Muscle layer of colon (tissue), 2 donors: ENCODE results near the gene KIF18A.
"Not testable (repeated sequence)": the region's sequence is repeated elsewhere in the genome, so short reads cannot be mapped to it uniquely, and the experiment has no call there.

Experiments
- H3K27ac ChIP-seq: one replicate; pipeline ENCODE4 v1.7.0; 2013; ENCODE audit warnings: low read depth, mild to moderate bottlenecking, low read length, moderate library complexity
- H3K27me3 ChIP-seq, 2 donors: one replicate each; pipeline ENCODE4 v1.7.0; 2013; ENCODE audit warnings: low read length in 2 of 2, mild to moderate bottlenecking in 2 of 2; ENCODE audit not compliant: insufficient read depth in 2 of 2, control insufficient read depth in 1 of 2
- H3K36me3 ChIP-seq: one replicate; pipeline ENCODE4 v1.7.0; 2013; ENCODE audit warnings: mild to moderate bottlenecking, low read length; ENCODE audit not compliant: insufficient read depth
- H3K4me1 ChIP-seq: one replicate; pipeline ENCODE4 v1.7.0; 2013; ENCODE audit warnings: mild to moderate bottlenecking, low read length; ENCODE audit not compliant: insufficient read depth
- H3K4me3 ChIP-seq, 2 donors: one replicate each; pipeline ENCODE4 v1.7.0; 2013; ENCODE audit warnings: low read length in 2 of 2, low read depth in 1 of 2, mild to moderate bottlenecking in 1 of 2, moderate library complexity in 1 of 2
- H3K9ac ChIP-seq: one replicate; pipeline ENCODE4 v1.7.0; 2013; ENCODE audit warnings: low read length
- H3K9me3 ChIP-seq: one replicate; pipeline ENCODE4 v1.7.0; 2013; ENCODE audit warnings: mild to moderate bottlenecking, low read length
- donor health status: abdominal sarcoma.
- donor health status: Adenocarcinoma of cecum.

Gene KIF18A

GRCh38 chr11:28105869-28106268 is 2.1 kb downstream of the KIF18A start:
- Histone ChIP-seq H3K36me3 (no peaks in the 10 kb centered on the region), H3K9ac (no peak overlapping the region)

GRCh38 chr11:28104984-28105383 is 3.0 kb downstream of the KIF18A start:
- Histone ChIP-seq H3K36me3 (no peaks in the 10 kb centered on the region), H3K27me3 (no peaks in the 10 kb centered on the region), H3K27ac (no peak overlapping the region), H3K4me3 (no peak overlapping the region), H3K4me1 (peaks cover 22% of the 10 kb centered on the region), H3K9me3 (no peaks in the 10 kb centered on the region), H3K9ac (no peak overlapping the region)

More at GRCh38 chr11:28105869-28106268, 2.1 kb downstream of the KIF18A start:
- Histone ChIP-seq H3K27me3 (no peaks in the 10 kb centered on the region), H3K4me3 (no peak overlapping the region), H3K4me1 (peaks cover 25% of the 10 kb centered on the region), H3K27ac (no peak overlapping the region), H3K9me3 (no peaks in the 10 kb centered on the region)

- H3K9me3 ChIP-seq, result no peaks in the 10 kb centered on the region
- no peak overlapping the region for H3K9ac ChIP-seq
- no peaks in the 10 kb centered on the region for H3K36me3 ChIP-seq
- H3K27me3 ChIP-seq, result no peaks in the 10 kb centered on the region
- peaks cover 17% of the 10 kb centered on the region for H3K4me1 ChIP-seq
- no peak overlapping the region for H3K4me3 ChIP-seq
- no peak overlapping the region for H3K27ac ChIP-seq
Measured at GRCh38 chr11:28104425-28104824, 3.5 kb downstream of the KIF18A start.

GRCh38 chr11:28102300-28102699 is 5.7 kb downstream of the KIF18A start:
- H3K4me1 ChIP-seq, H3K27me3 ChIP-seq, H3K9me3 ChIP-seq, H3K9ac ChIP-seq, H3K27ac ChIP-seq, H3K36me3 ChIP-seq, H3K4me3 ChIP-seq: not testable (repeated sequence)

- no peaks in the 10 kb centered on the region for H3K9me3 ChIP-seq
- H3K27me3 ChIP-seq, result no peaks in the 10 kb centered on the region
- H3K4me3 ChIP-seq, result no peak overlapping the region
- H3K9ac ChIP-seq, result no peak overlapping the region
- H3K27ac ChIP-seq, result no peak overlapping the region
- H3K4me1 ChIP-seq, result no peaks in the 10 kb centered on the region
- no peaks in the 10 kb centered on the region for H3K36me3 ChIP-seq
Measured at GRCh38 chr11:28100665-28101064, 7.3 kb downstream of the KIF18A start.

- no peak overlapping the region for H3K4me3 ChIP-seq
- no peak overlapping the region for H3K9ac ChIP-seq
- H3K27me3 ChIP-seq, result no peaks in the 10 kb centered on the region
- H3K4me1 ChIP-seq, result no peaks in the 10 kb centered on the region
- H3K27ac ChIP-seq, result no peak overlapping the region
- H3K9me3 ChIP-seq, result no peaks in the 10 kb centered on the region
- no peaks in the 10 kb centered on the region for H3K36me3 ChIP-seq
Measured at GRCh38 chr11:28099715-28100114, 8.2 kb downstream of the KIF18A start.

- H3K9me3 ChIP-seq, result no peaks in the 10 kb centered on the region
- no peak overlapping the region for H3K27ac ChIP-seq
- no peaks in the 10 kb centered on the region for H3K36me3 ChIP-seq
- no peaks in the 10 kb centered on the region for H3K4me1 ChIP-seq
- no peak overlapping the region for H3K4me3 ChIP-seq
- H3K9ac ChIP-seq, result no peak overlapping the region
- no peaks in the 10 kb centered on the region for H3K27me3 ChIP-seq
Measured at GRCh38 chr11:28098257-28098656, 9.7 kb downstream of the KIF18A start.

- Histone ChIP-seq H3K36me3 (no peaks in the 10 kb centered on the region), H3K9me3 (no peaks in the 10 kb centered on the region), H3K4me1 (no peaks in the 10 kb centered on the region), H3K27me3 (no peaks in the 10 kb centered on the region), H3K27ac (no peak overlapping the region), H3K9ac (no peak overlapping the region), H3K4me3 (no peak overlapping the region)
Measured at GRCh38 chr11:28092786-28093185, 15.2 kb downstream of the KIF18A start.

- Histone ChIP-seq H3K9me3 (no peaks in the 10 kb centered on the region), H3K9ac (no peak overlapping the region), H3K4me1 (no peaks in the 10 kb centered on the region), H3K4me3 (no peak overlapping the region), H3K36me3 (no peaks in the 10 kb centered on the region), H3K27me3 (no peaks in the 10 kb centered on the region), H3K27ac (no peak overlapping the region)
Measured at GRCh38 chr11:28090052-28090749, 17.8 kb downstream of the KIF18A start.

- Histone ChIP-seq H3K4me1 (no peaks in the 10 kb centered on the region), H3K27ac (no peak overlapping the region)
Measured at GRCh38 chr11:28089378-28089777, 18.6 kb downstream of the KIF18A start.

GRCh38 chr11:28087693-28088092 is 20.3 kb downstream of the KIF18A start:
- not testable (repeated sequence) for H3K4me3 ChIP-seq, H3K27me3 ChIP-seq, H3K9ac ChIP-seq, H3K9me3 ChIP-seq, H3K4me1 ChIP-seq, H3K27ac ChIP-seq, H3K36me3 ChIP-seq

More at GRCh38 chr11:28089378-28089777, 18.6 kb downstream of the KIF18A start:
- no peak overlapping the region for H3K4me3 ChIP-seq
- no peaks in the 10 kb centered on the region for H3K36me3 ChIP-seq
- H3K27me3 ChIP-seq, result no peaks in the 10 kb centered on the region
- H3K9ac ChIP-seq, result no peak overlapping the region
- H3K9me3 ChIP-seq, result no peaks in the 10 kb centered on the region

- H3K36me3 ChIP-seq, H3K9me3 ChIP-seq, H3K4me1 ChIP-seq, H3K27me3 ChIP-seq, H3K4me3 ChIP-seq, H3K27ac ChIP-seq, H3K9ac ChIP-seq: not testable (repeated sequence)
Measured at GRCh38 chr11:28087192-28087591, 20.8 kb downstream of the KIF18A start.
